Activated CD4-positive, CD25-positive, alpha-beta regulatory T cell treated with anti-CD3 and anti-CD28 coated beads, Interleukin-2, amount 50 U/mL, for 72 hours (primary cell): Measurements from ENCODE around the gene IDI1.
"Not testable (repeated sequence)": the region's sequence is repeated elsewhere in the genome, so short reads cannot be mapped to it uniquely, and the experiment has no call there.

Source experiments
- DNase-seq: peaks from one replicate; pipeline ENCODE4 v3.0.0; 2021

IDI1 gene

DNA sequence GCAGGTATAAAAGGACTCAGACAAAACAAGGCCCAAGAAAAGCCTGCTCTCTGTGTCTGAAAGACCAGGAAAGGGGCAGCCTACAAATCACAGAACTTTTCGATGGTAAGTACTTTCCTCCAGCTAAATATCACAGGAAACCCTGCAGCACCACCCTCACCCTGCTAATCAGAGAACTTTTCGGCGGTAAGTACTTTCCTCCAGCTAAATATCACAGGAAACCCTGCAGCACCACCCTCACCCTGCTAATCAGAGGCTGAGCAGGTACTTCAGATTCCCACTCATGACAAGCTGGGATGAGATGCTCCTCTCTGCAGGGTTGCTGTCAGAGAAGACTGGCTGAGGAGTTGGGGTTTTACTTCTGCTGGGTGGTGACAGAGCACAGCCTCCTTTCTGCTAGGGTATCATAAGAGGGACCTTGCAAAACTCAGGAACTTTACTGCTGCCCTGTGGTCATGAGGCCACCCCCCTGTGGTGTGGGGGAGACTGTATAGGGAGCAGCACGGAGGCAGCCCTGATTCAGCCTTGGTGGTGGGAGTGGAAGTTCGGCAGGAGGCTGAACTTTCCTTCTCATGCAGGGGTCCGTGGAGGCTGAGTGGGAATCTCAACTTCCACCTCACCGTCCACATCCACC is 14.4 kb upstream of the IDI1 start:
- no peak for DNase-seq

- no peak for DNase-seq
These were observed 13.2 kb upstream of the IDI1 start for GRCh38 chr10:1061930-1062774.

DNA sequence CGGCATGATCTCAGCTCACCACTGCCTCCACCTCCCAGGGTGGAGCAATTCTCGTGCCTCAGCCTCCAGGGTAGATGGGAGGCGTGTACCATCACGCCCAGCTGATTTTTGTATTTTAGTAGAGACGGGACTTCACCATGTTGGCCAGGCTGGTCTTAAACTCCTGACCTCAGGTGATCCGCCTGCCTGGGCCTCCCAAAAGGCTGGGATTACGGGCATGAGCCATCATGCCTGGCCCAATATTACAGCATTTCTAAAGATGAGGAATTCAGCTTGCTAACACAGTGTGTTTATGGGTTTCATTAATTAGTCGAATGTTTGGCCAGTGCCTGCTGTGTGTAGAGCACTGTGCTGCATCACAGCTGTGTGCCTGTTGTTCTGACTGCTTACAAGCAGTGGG is 11.0 kb upstream of the IDI1 start:
- no peak for DNase-seq

DNA sequence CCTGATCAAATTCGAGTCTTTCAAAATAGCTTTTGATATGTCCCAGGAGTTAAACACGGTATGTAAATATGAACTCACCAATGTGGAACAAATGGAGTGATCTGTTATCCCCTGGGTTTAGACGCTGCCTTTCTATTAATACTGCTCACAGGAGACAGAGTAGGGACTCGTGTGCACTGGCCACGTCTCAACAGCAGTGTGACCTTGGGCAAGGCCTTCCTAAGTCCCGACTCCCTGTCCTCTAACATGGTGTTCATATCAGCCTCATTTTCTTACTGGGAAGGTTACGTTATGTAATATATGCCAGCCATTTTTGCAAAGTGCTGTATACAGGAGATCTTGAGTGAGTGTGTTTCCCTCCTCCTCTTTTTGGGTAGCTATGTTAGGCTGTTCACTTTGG is 9.1 kb upstream of the IDI1 start:
- DNase-seq = no peak

DNA sequence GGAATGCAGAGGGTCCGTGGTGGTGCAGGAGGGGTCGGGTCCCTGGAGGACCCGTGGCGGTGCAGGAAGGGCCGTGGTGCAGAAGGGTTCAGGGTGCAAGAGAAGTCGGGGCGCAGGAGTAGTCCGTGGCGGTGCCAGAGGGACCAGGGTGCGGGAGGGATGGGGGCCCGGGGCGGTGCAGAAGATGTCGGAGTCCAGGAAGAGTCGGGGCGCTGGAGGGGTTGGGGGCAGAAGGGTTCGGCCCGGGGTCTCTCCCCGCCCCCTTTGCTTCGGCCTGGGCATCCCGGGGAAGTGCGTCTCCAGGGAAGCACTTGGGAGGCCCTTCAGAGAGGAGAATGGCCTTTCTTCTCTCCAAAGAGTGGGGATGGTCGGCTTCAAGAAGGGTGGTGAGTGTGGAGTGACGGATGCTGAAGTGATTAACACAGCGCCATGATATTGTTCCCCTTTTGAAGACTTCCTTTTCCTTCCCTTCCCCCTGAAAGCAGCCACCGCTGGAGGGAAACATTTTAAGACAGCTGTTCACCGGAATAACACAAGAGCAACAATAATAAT is 8.3 kb upstream of the IDI1 start:
- no peak for DNase-seq

DNA sequence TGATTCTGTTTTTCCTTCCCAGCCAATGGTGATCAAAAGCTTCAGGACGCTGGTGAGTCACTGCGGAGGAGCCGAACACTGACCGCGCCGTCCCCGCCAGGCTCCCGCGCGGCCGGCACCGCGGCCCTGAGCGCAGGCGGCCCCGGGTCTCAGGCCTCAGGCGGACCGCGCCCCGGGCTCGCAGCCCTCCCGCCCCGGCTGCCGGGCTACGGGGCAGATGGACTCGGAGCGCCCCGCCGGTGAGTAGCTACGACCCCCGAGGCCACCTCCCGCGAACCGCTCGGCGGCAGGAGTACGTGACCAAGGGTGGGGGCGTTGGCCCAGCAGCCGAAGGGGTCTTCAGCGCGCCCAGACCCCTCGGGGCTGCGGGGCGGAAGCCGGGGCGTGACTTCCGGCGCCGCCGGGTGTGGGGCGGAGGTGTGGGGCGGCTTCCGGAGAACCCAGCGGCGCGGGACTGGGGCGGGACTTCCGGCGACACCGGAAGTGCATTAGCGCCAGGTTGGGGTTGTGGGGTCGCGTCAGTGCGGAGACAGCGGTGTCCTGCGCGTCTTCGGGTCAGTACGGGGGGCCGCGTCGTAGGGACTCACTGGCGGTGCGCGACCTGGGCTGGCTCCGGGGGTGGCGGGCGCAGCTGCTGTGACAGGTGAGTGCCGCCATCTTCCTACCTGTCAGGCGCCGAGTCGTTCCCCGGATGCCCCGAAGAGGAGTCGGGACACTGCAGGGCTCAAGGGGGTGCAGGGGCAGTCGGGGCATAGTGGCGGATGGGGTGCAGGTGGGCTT is 7.6 kb upstream of the IDI1 start, which contains the start of gene WDR37:
Gene WDR37, plus strand, starts transcription at position 60 of the 780 bp plus-strand sequence. CDS start 15,771 bp downstream, outside the sequence.
- DNase-seq = peak; percentile 92

DNA sequence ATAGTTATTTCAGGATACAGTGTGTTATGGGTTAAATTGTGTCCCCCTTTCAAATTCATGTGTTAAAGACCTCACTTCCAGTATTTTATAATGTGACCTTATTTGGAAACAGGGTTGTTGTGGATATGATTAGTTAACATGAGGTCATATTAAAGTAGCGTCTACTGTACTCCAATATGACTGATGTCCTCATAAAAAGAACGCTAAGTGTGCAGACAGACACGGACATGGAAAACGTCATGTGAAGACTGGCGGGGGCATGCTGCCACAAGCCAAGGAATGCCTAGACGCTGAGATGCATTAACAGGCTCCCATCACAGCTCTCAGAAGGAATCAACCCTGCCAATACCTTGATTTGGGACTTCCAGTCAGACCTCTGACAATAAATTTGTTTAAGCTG is 5.8 kb upstream of the IDI1 start:
- DNase-seq = no peak

GRCh38 chr10:1050554-1050953 is 1.6 kb upstream of the IDI1 start:
- DNase-seq = no peak

- no peak for DNase-seq
These were observed 1.2 kb upstream of the IDI1 start for GRCh38 chr10:1050145-1050544.

DNA sequence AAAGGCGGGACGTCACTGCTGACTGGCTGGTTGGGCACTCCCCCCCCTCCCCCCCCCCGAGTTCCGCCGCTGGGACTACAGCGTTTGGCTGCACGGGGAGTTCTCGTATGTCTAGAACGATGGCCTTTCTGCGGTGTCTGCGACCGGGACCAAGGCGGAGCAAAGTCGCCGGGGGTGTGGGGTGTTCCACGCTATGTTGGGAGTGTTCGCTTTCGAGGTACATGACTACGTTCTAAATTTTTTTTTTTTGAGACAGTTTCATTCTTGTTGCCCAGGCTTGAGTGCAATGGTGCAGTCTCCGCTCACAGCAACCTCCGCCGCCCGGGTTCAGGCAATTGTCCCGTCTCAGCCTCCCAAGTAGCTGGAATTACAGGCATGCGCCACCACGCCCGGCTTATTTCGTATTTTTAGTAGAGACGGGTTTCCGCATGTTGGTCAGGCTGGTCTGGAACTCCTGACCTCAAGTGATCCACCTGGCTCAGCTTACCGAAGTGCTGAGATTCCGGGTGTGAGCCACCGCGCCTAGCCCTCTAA is 573 bp upstream of the IDI1 start:
- no peak for DNase-seq

- no peak for DNase-seq
These were observed 579 bp downstream of the IDI1 start for GRCh38 chr10:1048349-1048731.

DNA sequence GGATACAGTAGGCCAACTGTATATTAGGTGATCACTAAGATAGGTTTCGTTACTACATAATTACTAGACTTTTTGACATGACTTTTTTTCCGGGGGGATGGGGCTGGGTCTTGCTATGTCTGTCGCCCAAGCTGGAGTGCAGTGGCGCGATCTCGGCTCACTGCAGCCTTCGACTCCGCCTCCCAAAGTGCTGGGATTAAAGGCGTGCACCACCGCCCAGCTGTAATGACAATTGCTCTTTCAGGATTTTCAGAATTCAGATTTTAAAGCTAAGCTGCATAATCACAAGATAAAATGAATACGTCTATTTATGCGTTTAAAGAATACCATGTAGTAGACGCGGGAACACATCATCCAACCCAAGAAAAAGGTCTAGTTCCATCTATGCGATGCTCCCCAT is 982 bp downstream of the IDI1 start:
- DNase-seq = no peak

- DNase-seq = no peak
These were observed 3.5 kb downstream of the IDI1 start for GRCh38 chr10:1045415-1045814.

- DNase-seq = no peak
These were observed 4.0 kb downstream of the IDI1 start for GRCh38 chr10:1044964-1045363.

GRCh38 chr10:1044146-1044545 is 4.8 kb downstream of the IDI1 start:
- no peak for DNase-seq

GRCh38 chr10:1043532-1043995 is 5.4 kb downstream of the IDI1 start:
- DNase-seq = no peak

DNA sequence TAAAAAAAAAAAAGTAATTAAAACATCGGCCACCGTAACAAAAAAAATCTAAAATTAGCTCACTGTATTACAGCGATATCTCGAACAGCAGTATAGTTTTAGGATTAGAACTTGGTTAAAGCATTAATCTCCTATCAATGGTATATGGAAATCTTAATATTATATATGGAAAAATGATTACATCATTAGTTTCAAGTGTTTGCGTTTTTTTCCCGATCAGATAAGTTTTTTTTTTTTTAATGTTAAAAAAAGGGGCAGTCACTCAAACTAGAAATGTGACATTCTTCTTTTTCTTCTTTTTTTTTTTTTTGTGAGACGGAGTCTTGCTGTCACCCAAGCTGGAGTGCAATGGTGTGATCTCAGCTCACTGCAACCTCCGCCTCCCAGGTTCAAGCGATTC is 7.4 kb downstream of the IDI1 start:
- no peak for DNase-seq

GRCh38 chr10:1040133-1040532 is 8.8 kb downstream of the IDI1 start:
- no peak for DNase-seq

GRCh38 chr10:1038769-1039168 is 10.2 kb downstream of the IDI1 start:
- DNase-seq = not testable (repeated sequence)

GRCh38 chr10:1037098-1037497 is 11.8 kb downstream of the IDI1 start:
- DNase-seq = no peak

- no peak for DNase-seq
These were observed 12.6 kb downstream of the IDI1 start for GRCh38 chr10:1036341-1036791.

DNA sequence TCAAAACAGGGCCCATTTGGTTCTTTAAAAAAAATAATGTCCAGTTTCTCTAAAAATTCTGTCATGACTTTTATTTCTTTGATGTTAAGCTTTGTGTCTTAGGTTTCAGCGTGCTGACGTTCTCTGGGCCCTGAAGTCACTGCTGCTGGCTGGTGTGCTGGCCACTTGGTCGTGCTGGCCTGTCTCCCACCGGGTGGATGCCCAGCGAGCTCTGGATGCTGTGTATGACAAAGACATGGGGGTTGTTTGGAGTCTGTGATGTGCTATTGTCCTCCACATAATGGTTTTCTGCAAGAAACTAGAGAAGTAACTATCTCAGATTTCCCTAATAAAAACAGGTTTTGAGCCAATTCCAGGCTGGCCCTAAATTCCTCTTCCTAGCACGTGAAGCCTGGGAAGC is 13.7 kb downstream of the IDI1 start:
- no peak for DNase-seq

DNA sequence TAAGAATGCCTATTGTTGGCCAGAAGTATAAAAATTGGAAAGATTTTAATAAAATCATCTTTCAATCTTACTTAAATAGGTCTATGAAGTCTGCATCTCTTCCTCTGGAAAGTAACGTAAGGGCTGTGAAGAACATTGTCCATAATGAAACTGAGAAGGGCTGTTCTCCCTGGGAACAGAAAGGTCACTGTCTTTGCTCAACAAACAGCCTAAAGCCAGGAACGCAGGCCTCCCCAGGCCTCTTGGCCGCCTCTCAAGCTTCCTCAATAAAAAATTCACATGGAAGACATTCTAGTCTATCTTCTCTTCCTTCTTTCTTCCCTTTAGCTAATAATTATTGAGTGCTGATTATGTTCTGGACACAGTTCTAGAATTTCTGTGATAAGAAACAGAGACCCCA is 14.2 kb downstream of the IDI1 start:
- DNase-seq = no peak
